ENCODE results near the gene CRADD. TPM values are rescaled to one million over a fixed set of nuclear protein-coding genes. Genes with fewer than 3 reads are reported as not detected.

The CRADD gene
- polyA plus RNA-seq, 4 donors: 19.0 to 49.4 (median 27.1) TPM

GRCh38 chr12:93722835-93723567, 45.8 kb downstream of the CRADD start:
- Histone ChIP-seq H3K4me1 (ENCODE audit: control insufficient read depth in 3 of 3, insufficient read depth in 2 of 3, low read depth in 1 of 3, low read length in 2 of 3) (peaks cover 0 to 5% (median 3%) of the 10 kb centered on the region in 3 donors), H3K27ac (ENCODE audit: low read depth in 1 of 3, low read length in 2 of 3) (no peak overlapping the region), H3K9me3 (ENCODE audit: control insufficient read depth in 2 of 2, insufficient read depth in 1 of 2, low read depth in 1 of 2, low read length in 1 of 2) (peaks cover 0 to 3% of the 10 kb centered on the region in 2 donors), H3K4me3 (ENCODE audit: low read depth in 1 of 3, low read length in 3 of 3) (no peak overlapping the region), H3K27me3 (ENCODE audit: control insufficient read depth in 3 of 3, insufficient read depth in 3 of 3, low read length in 3 of 3) (no peaks in the 10 kb centered on the region), H3K36me3 (ENCODE audit: control insufficient read depth in 3 of 3, insufficient read depth in 2 of 3, low read depth in 1 of 3, low read length in 3 of 3) (no peaks in the 10 kb centered on the region)
- FAIRE-seq (no peak), DNase-seq (no peak)
- WGBS, 3 donors: 85 to 87% (median 86%) methylated on average over 4 of the region's 4 CpGs

GRCh38 chr12:93723568-93723930, 46.4 kb downstream of the CRADD start:
- FAIRE-seq (no peak), DNase-seq (no peak)
- 95 to 98% (median 96%) methylated on average over 4 of the region's 4 CpGs for WGBS, 3 donors
- no peaks in the 10 kb centered on the region for H3K27me3 ChIP-seq (ENCODE audit: control insufficient read depth in 3 of 3, insufficient read depth in 3 of 3, low read length in 3 of 3)
- H3K36me3 ChIP-seq (ENCODE audit: control insufficient read depth in 3 of 3, insufficient read depth in 2 of 3, low read depth in 1 of 3, low read length in 3 of 3): no peaks in the 10 kb centered on the region
- no peak overlapping the region for H3K4me3 ChIP-seq (ENCODE audit: low read depth in 1 of 3, low read length in 3 of 3)
- H3K4me1 ChIP-seq (ENCODE audit: control insufficient read depth in 3 of 3, insufficient read depth in 2 of 3, low read depth in 1 of 3, low read length in 2 of 3): peaks cover 0 to 5% (median 3%) of the 10 kb centered on the region in 3 donors
- H3K9me3 ChIP-seq (ENCODE audit: control insufficient read depth in 2 of 2, insufficient read depth in 1 of 2, low read depth in 1 of 2, low read length in 1 of 2): peaks cover 0 to 3% of the 10 kb centered on the region in 2 donors
- H3K27ac ChIP-seq (ENCODE audit: low read depth in 1 of 3, low read length in 2 of 3): no peak overlapping the region

- H3K27me3 ChIP-seq (ENCODE audit: control insufficient read depth in 3 of 3, insufficient read depth in 3 of 3, low read length in 3 of 3): no peaks in the 10 kb centered on the region
- no peak overlapping the region for H3K4me3 ChIP-seq (ENCODE audit: low read depth in 1 of 3, low read length in 3 of 3)
- H3K27ac ChIP-seq (ENCODE audit: low read depth in 1 of 3, low read length in 2 of 3): no peak overlapping the region
- FAIRE-seq (no peak), DNase-seq (no peak)
- peaks cover 0 to 5% (median 3%) of the 10 kb centered on the region in 3 donors for H3K4me1 ChIP-seq (ENCODE audit: control insufficient read depth in 3 of 3, insufficient read depth in 2 of 3, low read depth in 1 of 3, low read length in 2 of 3)
- peaks cover 0 to 3% of the 10 kb centered on the region in 2 donors for H3K9me3 ChIP-seq (ENCODE audit: control insufficient read depth in 2 of 2, insufficient read depth in 1 of 2, low read depth in 1 of 2, low read length in 1 of 2)
- H3K36me3 ChIP-seq (ENCODE audit: control insufficient read depth in 3 of 3, insufficient read depth in 2 of 3, low read depth in 1 of 3, low read length in 3 of 3): no peaks in the 10 kb centered on the region
These were observed 48.4 kb downstream of the CRADD start for GRCh38 chr12:93725531-93725930.

GRCh38 chr12:93727195-93727811, 50.1 kb downstream of the CRADD start:
- FAIRE-seq (no peak), DNase-seq (no peak)
- 52 to 62% (median 54%) methylated on average over 3 of the region's 3 CpGs for WGBS, 3 donors
- H3K9me3 ChIP-seq (ENCODE audit: control insufficient read depth in 2 of 2, insufficient read depth in 1 of 2, low read depth in 1 of 2, low read length in 1 of 2): no peaks in the 10 kb centered on the region
- H3K4me3 ChIP-seq (ENCODE audit: low read depth in 1 of 3, low read length in 3 of 3): no peak overlapping the region
- H3K36me3 ChIP-seq (ENCODE audit: control insufficient read depth in 3 of 3, insufficient read depth in 2 of 3, low read depth in 1 of 3, low read length in 3 of 3): no peaks in the 10 kb centered on the region
- no peaks in the 10 kb centered on the region for H3K27me3 ChIP-seq (ENCODE audit: control insufficient read depth in 3 of 3, insufficient read depth in 3 of 3, low read length in 3 of 3)
- H3K27ac ChIP-seq (ENCODE audit: low read depth in 1 of 3, low read length in 2 of 3): peak overlapping the region in 2 of 3 donors; percentile 56 to 57
- H3K4me1 ChIP-seq (ENCODE audit: control insufficient read depth in 3 of 3, insufficient read depth in 2 of 3, low read depth in 1 of 3, low read length in 2 of 3): peaks cover 0 to 5% (median 3%) of the 10 kb centered on the region in 3 donors

GRCh38 chr12:93727911-93728310, 50.7 kb downstream of the CRADD start:
- peak; percentile 67 to 77 for DNase-seq
- H3K27me3 ChIP-seq (ENCODE audit: control insufficient read depth in 3 of 3, insufficient read depth in 3 of 3, low read length in 3 of 3): no peaks in the 10 kb centered on the region
- 20 to 60% (median 35%) methylated on average over 4 of the region's 4 CpGs for WGBS, 3 donors
- no peak overlapping the region for H3K4me3 ChIP-seq (ENCODE audit: low read depth in 1 of 3, low read length in 3 of 3)
- H3K9me3 ChIP-seq (ENCODE audit: control insufficient read depth in 2 of 2, insufficient read depth in 1 of 2, low read depth in 1 of 2, low read length in 1 of 2): no peaks in the 10 kb centered on the region
- peak overlapping the region in 2 of 3 donors; percentile 56 to 57 for H3K27ac ChIP-seq (ENCODE audit: low read depth in 1 of 3, low read length in 2 of 3)
- FAIRE-seq: no peak
- no peaks in the 10 kb centered on the region for H3K36me3 ChIP-seq (ENCODE audit: control insufficient read depth in 3 of 3, insufficient read depth in 2 of 3, low read depth in 1 of 3, low read length in 3 of 3)
- H3K4me1 ChIP-seq (ENCODE audit: control insufficient read depth in 3 of 3, insufficient read depth in 2 of 3, low read depth in 1 of 3, low read length in 2 of 3): peaks cover 0 to 5% (median 3%) of the 10 kb centered on the region in 3 donors

GRCh38 chr12:93729934-93730333, 52.8 kb downstream of the CRADD start:
- no peaks in the 10 kb centered on the region for H3K9me3 ChIP-seq (ENCODE audit: control insufficient read depth in 2 of 2, insufficient read depth in 1 of 2, low read depth in 1 of 2, low read length in 1 of 2)
- no peaks in the 10 kb centered on the region for H3K27me3 ChIP-seq (ENCODE audit: control insufficient read depth in 3 of 3, insufficient read depth in 3 of 3, low read length in 3 of 3)
- 65 to 80% (median 69%) methylated on average over 3 of the region's 3 CpGs for WGBS, 3 donors
- peaks cover 0 to 5% (median 3%) of the 10 kb centered on the region in 3 donors for H3K4me1 ChIP-seq (ENCODE audit: control insufficient read depth in 3 of 3, insufficient read depth in 2 of 3, low read depth in 1 of 3, low read length in 2 of 3)
- DNase-seq (no peak), FAIRE-seq (no peak)
- H3K4me3 ChIP-seq (ENCODE audit: low read depth in 1 of 3, low read length in 3 of 3): no peak overlapping the region
- peaks cover 0 to 10% (median 0%) of the 10 kb centered on the region in 3 donors for H3K36me3 ChIP-seq (ENCODE audit: control insufficient read depth in 3 of 3, insufficient read depth in 2 of 3, low read depth in 1 of 3, low read length in 3 of 3)
- H3K27ac ChIP-seq (ENCODE audit: low read depth in 1 of 3, low read length in 2 of 3): no peak overlapping the region

- no peak for FAIRE-seq
- WGBS, 3 donors: 76 to 87% (median 80%) methylated on average over 3 of the region's 3 CpGs
These were observed 56.2 kb downstream of the CRADD start for GRCh38 chr12:93733358-93733757.

GRCh38 chr12:93733928-93734327, 56.8 kb downstream of the CRADD start:
- Histone ChIP-seq H3K4me1 (ENCODE audit: control insufficient read depth in 3 of 3, insufficient read depth in 2 of 3, low read depth in 1 of 3, low read length in 2 of 3) (peaks cover 0 to 3% (median 3%) of the 10 kb centered on the region in 3 donors), H3K4me3 (ENCODE audit: low read depth in 1 of 3, low read length in 3 of 3) (no peak overlapping the region), H3K9me3 (ENCODE audit: control insufficient read depth in 2 of 2, insufficient read depth in 1 of 2, low read depth in 1 of 2, low read length in 1 of 2) (no peaks in the 10 kb centered on the region), H3K27ac (ENCODE audit: low read depth in 1 of 3, low read length in 2 of 3) (no peak overlapping the region), H3K27me3 (ENCODE audit: control insufficient read depth in 3 of 3, insufficient read depth in 3 of 3, low read length in 3 of 3) (no peaks in the 10 kb centered on the region), H3K36me3 (ENCODE audit: control insufficient read depth in 3 of 3, insufficient read depth in 2 of 3, low read depth in 1 of 3, low read length in 3 of 3) (peaks cover 0 to 10% (median 0%) of the 10 kb centered on the region in 3 donors)
- FAIRE-seq: no peak
- 97 to 98% (median 98%) methylated on average over 5 of the region's 5 CpGs for WGBS, 3 donors
- no peak for DNase-seq

More at GRCh38 chr12:93733358-93733757, 56.2 kb downstream of the CRADD start:
- no peak overlapping the region for H3K4me3 ChIP-seq (ENCODE audit: low read depth in 1 of 3, low read length in 3 of 3)
- peaks cover 0 to 3% (median 3%) of the 10 kb centered on the region in 3 donors for H3K4me1 ChIP-seq (ENCODE audit: control insufficient read depth in 3 of 3, insufficient read depth in 2 of 3, low read depth in 1 of 3, low read length in 2 of 3)
- peaks cover 0 to 10% (median 0%) of the 10 kb centered on the region in 3 donors for H3K36me3 ChIP-seq (ENCODE audit: control insufficient read depth in 3 of 3, insufficient read depth in 2 of 3, low read depth in 1 of 3, low read length in 3 of 3)
- H3K27ac ChIP-seq (ENCODE audit: low read depth in 1 of 3, low read length in 2 of 3): no peak overlapping the region
- H3K27me3 ChIP-seq (ENCODE audit: control insufficient read depth in 3 of 3, insufficient read depth in 3 of 3, low read length in 3 of 3): no peaks in the 10 kb centered on the region
- no peaks in the 10 kb centered on the region for H3K9me3 ChIP-seq (ENCODE audit: control insufficient read depth in 2 of 2, insufficient read depth in 1 of 2, low read depth in 1 of 2, low read length in 1 of 2)
- DNase-seq: no peak

Data from small intestine (tissue), 7 donors.